ENCODE results near the gene LRRC32. TPM values are rescaled to one million over a fixed set of nuclear protein-coding genes. Genes with fewer than 3 reads are reported as not detected.
A peak's percentile ranks its signal among the peaks of the same experiment; 100 is the strongest.

The LRRC32 gene, protein sequence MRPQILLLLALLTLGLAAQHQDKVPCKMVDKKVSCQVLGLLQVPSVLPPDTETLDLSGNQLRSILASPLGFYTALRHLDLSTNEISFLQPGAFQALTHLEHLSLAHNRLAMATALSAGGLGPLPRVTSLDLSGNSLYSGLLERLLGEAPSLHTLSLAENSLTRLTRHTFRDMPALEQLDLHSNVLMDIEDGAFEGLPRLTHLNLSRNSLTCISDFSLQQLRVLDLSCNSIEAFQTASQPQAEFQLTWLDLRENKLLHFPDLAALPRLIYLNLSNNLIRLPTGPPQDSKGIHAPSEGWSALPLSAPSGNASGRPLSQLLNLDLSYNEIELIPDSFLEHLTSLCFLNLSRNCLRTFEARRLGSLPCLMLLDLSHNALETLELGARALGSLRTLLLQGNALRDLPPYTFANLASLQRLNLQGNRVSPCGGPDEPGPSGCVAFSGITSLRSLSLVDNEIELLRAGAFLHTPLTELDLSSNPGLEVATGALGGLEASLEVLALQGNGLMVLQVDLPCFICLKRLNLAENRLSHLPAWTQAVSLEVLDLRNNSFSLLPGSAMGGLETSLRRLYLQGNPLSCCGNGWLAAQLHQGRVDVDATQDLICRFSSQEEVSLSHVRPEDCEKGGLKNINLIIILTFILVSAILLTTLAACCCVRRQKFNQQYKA
- 10 to 100 TPM; 23.2 to 24.5 TPM for total RNA-seq

DNA sequence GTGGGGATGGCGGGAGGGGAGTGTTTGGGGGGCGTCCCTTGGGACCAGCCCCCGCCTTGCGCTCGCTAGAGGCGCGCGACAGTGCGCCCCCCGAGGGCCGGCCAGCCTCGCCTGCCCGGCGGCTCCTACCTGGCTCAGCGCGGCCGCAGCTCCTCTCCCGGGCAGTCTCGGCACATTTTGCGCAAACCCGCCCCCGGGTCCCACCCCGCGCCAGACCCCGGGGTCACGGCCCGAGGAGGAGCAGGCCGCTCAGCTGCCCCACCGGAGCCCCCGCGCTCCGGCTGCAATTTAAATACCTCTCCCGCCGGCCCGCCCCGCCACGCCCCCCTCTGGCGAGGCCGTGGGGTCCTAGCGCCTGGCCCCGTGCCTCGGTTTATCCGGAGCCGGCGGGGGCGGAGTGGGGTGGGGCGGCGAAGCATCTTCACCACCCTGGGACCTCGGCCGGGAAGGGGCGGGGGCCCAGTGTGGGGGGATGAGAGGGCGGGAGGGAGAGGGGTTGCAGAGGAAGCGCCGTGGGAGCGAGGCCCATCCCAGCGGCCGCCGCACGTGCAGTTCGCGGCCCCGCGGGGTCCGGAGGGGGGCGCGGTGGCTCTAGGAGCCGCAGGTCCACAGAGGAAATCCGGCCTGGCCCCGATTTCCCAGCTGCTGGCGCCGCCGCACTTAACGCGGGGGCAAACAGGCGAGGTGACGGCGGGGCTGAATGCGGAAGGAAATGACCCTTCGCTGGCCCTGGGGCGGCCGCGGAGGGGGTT is at the start of gene LRRC32:
Gene LRRC32 (minus strand): TSS at position 263 of the 752 bp plus-strand sequence. CDS start 4,793 bp downstream, outside the sequence.
- Mint-ChIP-seq H3K9me3 (no peaks in the 10 kb centered on the region), H3K4me1 (ENCODE audit: low read depth) (peaks cover 49% of the 10 kb centered on the region), H3K36me3 (ENCODE audit: low read depth) (no peaks in the 10 kb centered on the region), H3K4me3 (peak within 1 kb of the TSS; percentile 73), H3K27ac (peak within 1 kb of the TSS; percentile 36), H3K27me3 (peaks cover 19% of the 10 kb centered on the region)
- DNase-seq, result peak; percentile 49
- CTCF ChIA-PET, result interaction anchor here (1.0 to 3.4 kb wide), 4 partner anchors 10 to 72 kb away, joined by 3 to 14 read pairs (median 5); no protein-coding TSS in a partner anchor
- TF ChIP-seq, protein P1, sequence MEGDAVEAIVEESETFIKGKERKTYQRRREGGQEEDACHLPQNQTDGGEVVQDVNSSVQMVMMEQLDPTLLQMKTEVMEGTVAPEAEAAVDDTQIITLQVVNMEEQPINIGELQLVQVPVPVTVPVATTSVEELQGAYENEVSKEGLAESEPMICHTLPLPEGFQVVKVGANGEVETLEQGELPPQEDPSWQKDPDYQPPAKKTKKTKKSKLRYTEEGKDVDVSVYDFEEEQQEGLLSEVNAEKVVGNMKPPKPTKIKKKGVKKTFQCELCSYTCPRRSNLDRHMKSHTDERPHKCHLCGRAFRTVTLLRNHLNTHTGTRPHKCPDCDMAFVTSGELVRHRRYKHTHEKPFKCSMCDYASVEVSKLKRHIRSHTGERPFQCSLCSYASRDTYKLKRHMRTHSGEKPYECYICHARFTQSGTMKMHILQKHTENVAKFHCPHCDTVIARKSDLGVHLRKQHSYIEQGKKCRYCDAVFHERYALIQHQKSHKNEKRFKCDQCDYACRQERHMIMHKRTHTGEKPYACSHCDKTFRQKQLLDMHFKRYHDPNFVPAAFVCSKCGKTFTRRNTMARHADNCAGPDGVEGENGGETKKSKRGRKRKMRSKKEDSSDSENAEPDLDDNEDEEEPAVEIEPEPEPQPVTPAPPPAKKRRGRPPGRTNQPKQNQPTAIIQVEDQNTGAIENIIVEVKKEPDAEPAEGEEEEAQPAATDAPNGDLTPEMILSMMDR (IDR thresholded peaks at IDR 0.05), result peak; percentile 28
- intact Hi-C loops (cut with micrococcal nuclease), result loop anchor here (5.0 kb wide), 2 partner anchors 43 to 73 kb away; no protein-coding TSS in a partner anchor
- peak; percentile 8 for ATAC-seq
- POLR2A ChIA-PET, result interaction anchor here (0.9 to 1.8 kb wide), 4 partner anchors 41 to 289 kb away, joined by 3 to 6 read pairs (median 4); partner anchors contain the start of genes GVQW3 and TSKU

DNA sequence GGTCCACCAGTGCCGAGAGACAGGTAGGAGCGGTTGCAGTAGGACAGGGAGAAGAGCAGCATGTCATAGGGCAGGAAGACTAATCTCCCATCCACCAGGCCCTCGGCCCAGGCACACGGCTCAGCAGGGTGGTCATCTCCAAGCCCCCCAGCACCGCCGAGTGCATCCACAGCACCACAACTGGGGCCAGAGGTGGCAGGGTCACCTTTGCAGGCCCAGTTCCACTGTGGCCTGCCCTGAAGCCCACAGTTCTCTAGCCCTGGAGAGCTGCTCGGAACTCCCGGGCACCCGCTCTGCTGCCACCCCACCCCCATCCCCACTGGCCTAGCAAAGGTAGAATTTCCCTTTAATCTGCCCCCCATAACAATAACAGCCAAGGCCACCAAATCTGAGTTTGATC is 49.1 kb upstream of the LRRC32 start:
- DNase-seq (no peak), ATAC-seq (no peak)
- Mint-ChIP-seq H3K27ac (no peak overlapping the region), H3K27me3 (peaks cover 13% of the 10 kb centered on the region), H3K4me1 (ENCODE audit: low read depth) (peaks cover 2% of the 10 kb centered on the region), H3K36me3 (ENCODE audit: low read depth) (no peaks in the 10 kb centered on the region), H3K9me3 (no peaks in the 10 kb centered on the region), H3K4me3 (no peak overlapping the region)
- CTCF ChIA-PET, result interaction anchor here (1.1 to 17.5 kb wide), 3 partner anchors 11 to 200 kb away, joined by 4 to 238 read pairs (median 13); no protein-coding TSS in a partner anchor
- TF ChIP-seq, protein P1 (IDR thresholded peaks at IDR 0.05), result no peak
- intact Hi-C loops (cut with micrococcal nuclease), result no loop called here
- POLR2A ChIA-PET, result no interaction called here

DNA sequence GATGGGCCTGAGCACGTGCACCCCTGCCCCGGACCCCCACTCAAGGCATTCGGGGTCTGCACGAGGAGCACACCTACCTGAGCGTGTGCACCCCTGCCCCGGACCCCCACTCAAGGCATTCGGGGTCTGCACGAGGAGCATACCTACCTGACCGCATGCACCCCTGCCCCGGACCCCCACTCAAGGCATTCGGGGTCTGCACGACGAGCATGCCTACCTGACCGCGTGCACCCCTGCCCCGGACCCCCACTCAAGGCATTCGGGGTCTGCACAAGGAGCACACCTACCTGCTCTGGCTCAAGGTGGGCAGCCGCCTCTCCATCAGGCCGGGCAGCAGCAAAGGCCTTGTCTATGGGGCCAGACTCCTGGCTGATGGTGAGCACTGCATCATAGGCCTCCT is 48.7 kb upstream of the LRRC32 start:
- Mint-ChIP-seq H3K9me3 (no peaks in the 10 kb centered on the region), H3K36me3 (ENCODE audit: low read depth) (no peaks in the 10 kb centered on the region), H3K27me3 (peaks cover 12% of the 10 kb centered on the region), H3K4me3 (no peak overlapping the region), H3K27ac (no peak overlapping the region), H3K4me1 (ENCODE audit: low read depth) (peaks cover 2% of the 10 kb centered on the region)
- intact Hi-C loops (cut with micrococcal nuclease), result no loop called here
- CTCF ChIA-PET, result no interaction called here
- TF ChIP-seq, protein P1 (IDR thresholded peaks at IDR 0.05), result no peak
- DNase-seq, result no peak
- ATAC-seq, result no peak
- POLR2A ChIA-PET, result no interaction called here

DNA sequence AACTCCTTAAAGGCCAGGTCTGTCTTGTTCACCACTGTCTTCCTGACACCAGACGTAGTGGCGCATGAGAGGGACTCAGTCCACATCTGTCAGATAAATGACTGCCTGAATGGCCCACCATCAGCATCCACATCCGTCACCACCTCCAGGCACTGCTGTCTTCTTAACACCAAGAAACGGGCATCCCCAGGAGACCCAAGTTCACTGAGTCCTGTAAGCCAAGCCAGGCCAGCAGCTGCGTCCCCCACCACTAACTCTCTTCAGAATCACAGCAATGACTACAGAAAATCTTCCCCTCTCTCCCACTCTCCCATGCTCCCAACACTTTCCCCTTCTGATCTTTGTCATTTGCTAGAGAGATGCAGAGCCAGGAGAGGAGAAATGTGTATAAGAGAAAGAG is 47.3 kb upstream of the LRRC32 start:
- peaks cover 8% of the 10 kb centered on the region for H3K27me3 Mint-ChIP-seq
- TF ChIP-seq, protein P1 (IDR thresholded peaks at IDR 0.05), result no peak
- POLR2A ChIA-PET, result no interaction called here
- H3K36me3 Mint-ChIP-seq (ENCODE audit: low read depth), result no peaks in the 10 kb centered on the region
- DNase-seq, result no peak
- CTCF ChIA-PET, result interaction anchor here (1.3 to 1.7 kb wide), 4 partner anchors 16 to 202 kb away, joined by 5 to 7 read pairs (median 6); no protein-coding TSS in a partner anchor
- H3K4me3 Mint-ChIP-seq, result no peak overlapping the region
- ATAC-seq, result no peak
- intact Hi-C loops (cut with micrococcal nuclease), result no loop called here
- H3K9me3 Mint-ChIP-seq, result no peaks in the 10 kb centered on the region
- H3K27ac Mint-ChIP-seq, result no peak overlapping the region
- H3K4me1 Mint-ChIP-seq (ENCODE audit: low read depth), result peaks cover 2% of the 10 kb centered on the region

Measured in activated CD8-positive, alpha-beta T cell treated with anti-CD3 and anti-CD28 coated beads for 36 hours (primary cell).